ENCODE measurements around the gene TIMM22.
A peak's percentile ranks its signal among the peaks of the same experiment; 100 is the strongest.
"Not testable (repeated sequence)": the region's sequence is repeated elsewhere in the genome, so short reads cannot be mapped to it uniquely, and the experiment has no call there.

The TIMM22 gene

GRCh38 chr17:996554-997344, at the start of gene TIMM22:
TSS of gene TIMM22 (plus strand) at chr17:997129. CDS start at chr17:997143, 14 bp downstream.
- DNase-seq (ENCODE audit: low spot score) = peak; percentile 95

GRCh38 chr17:948284-948852, 48.6 kb upstream of the TIMM22 start:
- no peak for DNase-seq (ENCODE audit: low spot score)

GRCh38 chr17:949623-950303, 47.2 kb upstream of the TIMM22 start:
- no peak for DNase-seq (ENCODE audit: low spot score)

- DNase-seq (ENCODE audit: low spot score) = peak; percentile 93
Measured at GRCh38 chr17:951325-952132, 45.4 kb upstream of the TIMM22 start.

- not testable (repeated sequence) for DNase-seq (ENCODE audit: low spot score)
Measured at GRCh38 chr17:952592-952991, 44.3 kb upstream of the TIMM22 start.

- no peak for DNase-seq (ENCODE audit: low spot score)
Measured at GRCh38 chr17:953767-954166, 43.2 kb upstream of the TIMM22 start.

- DNase-seq (ENCODE audit: low spot score) = no peak
Measured at GRCh38 chr17:954431-955164, 42.3 kb upstream of the TIMM22 start.

- DNase-seq (ENCODE audit: low spot score) = no peak
Measured at GRCh38 chr17:956905-957304, 40.0 kb upstream of the TIMM22 start.

- DNase-seq (ENCODE audit: low spot score) = no peak
Measured at GRCh38 chr17:957856-958421, 39.0 kb upstream of the TIMM22 start.

GRCh38 chr17:958712-959451, 38.0 kb upstream of the TIMM22 start:
- no peak for DNase-seq (ENCODE audit: low spot score)

- DNase-seq (ENCODE audit: low spot score) = no peak
Measured at GRCh38 chr17:962166-962565, 34.8 kb upstream of the TIMM22 start.

GRCh38 chr17:962670-963069, 34.3 kb upstream of the TIMM22 start:
- DNase-seq (ENCODE audit: low spot score) = no peak

GRCh38 chr17:964876-965275, 32.1 kb upstream of the TIMM22 start:
- DNase-seq (ENCODE audit: low spot score) = no peak

GRCh38 chr17:965311-965989, 31.5 kb upstream of the TIMM22 start:
- no peak for DNase-seq (ENCODE audit: low spot score)

- DNase-seq (ENCODE audit: low spot score) = no peak
Measured at GRCh38 chr17:967122-967521, 29.8 kb upstream of the TIMM22 start.

GRCh38 chr17:968812-969730, 27.9 kb upstream of the TIMM22 start:
- no peak for DNase-seq (ENCODE audit: low spot score)

- DNase-seq (ENCODE audit: low spot score) = no peak
Measured at GRCh38 chr17:969811-970355, 27.0 kb upstream of the TIMM22 start.

GRCh38 chr17:970364-970763, 26.6 kb upstream of the TIMM22 start:
- no peak for DNase-seq (ENCODE audit: low spot score)

- not testable (repeated sequence) for DNase-seq (ENCODE audit: low spot score)
Measured at GRCh38 chr17:971861-972260, 25.1 kb upstream of the TIMM22 start.
